HG03520 (cell line): ENCODE measurements around the gene VOPP1.

Source experiments
- ATAC-seq: cut with Tn5 transposase; IDR thresholded peaks from one replicate; pipeline ENCODE4 v1.9.1; 2021; ENCODE audit warnings: mild to moderate bottlenecking, moderate library complexity; ENCODE audit not compliant: unreplicated experiment

The VOPP1 gene

DNA sequence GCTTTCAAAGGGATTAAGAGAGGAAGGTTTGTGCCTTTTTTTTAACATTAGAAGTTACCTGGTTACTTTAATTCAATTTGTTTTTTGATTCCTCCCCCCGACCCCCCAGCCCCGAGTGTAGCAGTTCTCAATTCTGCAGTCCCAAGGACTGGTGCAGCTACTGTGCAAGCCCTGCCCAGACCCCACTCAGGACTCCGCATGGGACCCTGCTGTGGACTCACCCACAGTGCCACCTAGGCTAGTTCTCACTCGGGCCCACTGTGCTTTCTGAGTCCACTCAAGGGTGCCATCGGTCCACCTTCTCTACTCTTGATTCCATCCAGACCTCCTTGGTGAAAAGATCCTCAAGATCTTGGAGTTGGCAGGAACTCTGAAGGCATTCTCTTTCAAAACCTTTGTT lies 77.4 kb downstream of the VOPP1 start:
- no peak for ATAC-seq

- ATAC-seq, result no peak
Observed at GRCh38 chr7:55493408-55493807, 78.9 kb downstream of the VOPP1 start.

DNA sequence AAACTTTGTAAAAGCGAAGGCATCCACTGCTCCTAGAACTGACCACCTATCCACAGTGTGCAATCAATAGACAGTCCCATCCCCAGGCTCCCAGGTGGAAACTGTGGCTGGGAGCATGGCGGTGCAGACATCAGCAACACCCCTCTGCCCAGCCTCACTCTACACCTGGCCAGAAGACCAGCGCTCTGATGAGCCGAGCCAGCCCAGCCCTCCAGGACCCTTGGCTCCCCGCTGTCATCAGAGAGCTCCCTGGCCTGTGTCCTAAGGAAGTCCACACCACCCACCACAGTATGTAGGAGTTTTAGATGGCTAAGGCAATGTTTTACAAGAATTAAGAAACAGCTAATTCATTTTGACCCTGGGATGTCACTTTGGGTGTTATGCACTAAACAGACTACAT lies 81.0 kb downstream of the VOPP1 start:
- ATAC-seq, result no peak

DNA sequence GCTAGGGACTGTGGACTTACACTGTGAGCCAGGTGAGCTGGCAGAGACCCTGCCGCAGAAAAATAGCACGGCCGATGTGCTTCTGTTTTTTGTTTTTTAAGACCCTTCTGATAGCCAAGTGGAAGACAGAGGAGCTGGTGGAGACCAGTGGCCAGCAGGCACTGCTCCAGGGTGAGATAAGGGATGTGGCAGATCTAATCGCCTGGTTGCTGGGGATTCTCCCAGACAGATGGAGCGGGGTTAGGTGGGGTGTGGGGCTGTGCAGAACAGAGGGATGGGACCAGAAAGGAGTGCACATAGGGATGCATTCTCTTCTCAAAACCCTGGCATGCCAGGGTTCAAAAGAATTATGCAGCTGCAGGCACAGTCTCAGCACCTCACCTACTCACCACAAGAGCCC lies 82.2 kb downstream of the VOPP1 start:
- no peak for ATAC-seq

DNA sequence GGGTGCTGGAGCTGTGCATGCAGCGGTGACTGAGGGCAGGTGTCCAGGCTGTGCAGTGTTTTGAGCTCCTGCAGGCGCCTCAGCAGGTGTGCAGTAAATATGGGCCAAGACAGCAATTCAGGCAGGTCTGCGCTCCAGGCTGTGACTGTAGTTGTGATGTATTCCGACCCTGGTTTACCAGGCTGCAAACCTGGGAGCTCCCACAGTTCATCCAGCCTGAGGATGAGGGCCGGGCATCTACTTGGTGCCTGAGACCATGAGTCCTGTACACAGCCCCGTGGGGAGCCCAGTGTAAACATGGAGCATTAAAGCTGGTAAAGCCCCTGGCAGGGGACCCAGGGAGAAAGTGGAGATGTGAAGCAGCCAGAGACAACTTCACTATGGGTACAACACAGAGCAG lies 82.8 kb downstream of the VOPP1 start:
- ATAC-seq, result no peak

DNA sequence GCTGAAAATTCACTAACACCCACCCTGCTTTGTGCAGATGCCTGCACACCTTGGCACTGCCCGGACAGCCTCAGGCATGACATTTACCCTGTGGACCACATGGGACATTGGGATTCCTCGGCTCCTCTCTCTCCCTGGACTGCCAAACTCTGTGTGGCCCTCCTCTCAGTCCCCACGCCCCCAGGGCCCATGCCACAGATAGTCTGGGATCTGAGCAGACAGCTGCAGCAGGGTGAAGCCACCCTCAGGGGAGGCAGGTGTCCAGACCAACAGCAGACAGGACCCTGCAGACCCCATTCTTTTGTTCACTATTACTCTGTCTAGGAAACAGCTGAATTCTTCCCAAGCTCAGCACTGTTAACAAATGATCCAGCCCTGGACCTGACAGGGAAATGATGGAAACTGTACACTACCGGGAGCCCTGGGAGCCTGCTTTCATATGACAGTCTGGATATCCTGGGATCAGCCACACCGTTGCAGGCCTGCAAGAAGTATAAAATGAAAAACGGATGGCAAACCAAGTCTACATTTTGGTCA lies 83.4 kb downstream of the VOPP1 start:
- no peak for ATAC-seq

GRCh38 chr7:55488216-55488615 lies 84.1 kb downstream of the VOPP1 start:
- no peak for ATAC-seq

- no peak for ATAC-seq
Observed at GRCh38 chr7:55486991-55487390, 85.3 kb downstream of the VOPP1 start.

GRCh38 chr7:55486192-55486590 lies 86.1 kb downstream of the VOPP1 start:
- ATAC-seq, result no peak

DNA sequence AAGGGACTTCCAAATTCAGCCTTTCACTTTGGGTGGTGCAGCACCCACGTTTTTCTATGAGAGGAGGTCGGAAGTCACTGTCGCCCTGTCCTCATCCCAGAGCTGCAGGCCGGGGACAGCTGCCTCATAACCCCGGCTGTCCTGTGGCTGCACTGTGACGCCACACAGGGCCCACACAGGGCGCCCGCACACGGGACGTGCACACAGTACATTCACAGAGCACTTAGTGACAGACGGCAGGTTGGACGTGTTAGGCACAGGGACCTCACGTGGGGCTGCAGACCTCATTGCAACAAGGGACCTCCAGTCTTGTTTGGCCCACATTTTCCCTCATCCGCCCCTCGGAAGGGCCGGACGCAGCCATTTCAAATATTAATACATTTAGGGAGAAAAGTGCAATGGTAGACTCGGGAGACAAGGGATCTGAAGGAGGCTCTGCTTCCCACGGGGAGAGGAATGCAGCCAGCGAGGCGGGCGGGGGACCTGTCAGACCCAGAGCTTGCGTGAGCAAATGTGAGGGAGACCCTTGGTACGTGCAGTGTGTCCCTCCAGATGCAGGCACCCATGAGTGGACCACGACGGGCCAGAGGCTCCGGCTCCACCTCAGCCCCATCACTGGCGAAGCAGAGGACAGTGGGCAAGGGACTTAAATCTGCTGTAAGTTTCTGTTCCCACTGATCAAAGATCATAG lies 86.7 kb downstream of the VOPP1 start:
- no peak for ATAC-seq

DNA sequence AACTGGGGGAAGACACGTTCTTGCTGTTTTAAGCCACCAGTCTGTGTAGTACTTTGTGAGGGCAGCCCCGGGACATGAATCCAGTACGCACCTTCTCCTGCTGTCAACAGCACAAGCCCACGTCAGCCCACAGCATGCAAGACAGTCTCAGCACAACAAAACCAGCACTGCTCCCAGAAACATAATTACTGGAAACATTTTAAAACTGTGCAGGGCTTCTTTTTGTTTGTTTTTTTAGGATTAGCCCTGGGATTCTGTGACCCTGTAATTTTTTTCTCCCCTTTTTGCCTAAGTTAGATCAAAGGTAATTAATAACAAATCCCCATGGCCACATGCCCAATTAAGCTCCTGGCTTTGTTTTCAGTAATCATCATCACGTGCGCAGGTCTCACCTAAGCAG lies 87.5 kb downstream of the VOPP1 start:
- no peak for ATAC-seq

DNA sequence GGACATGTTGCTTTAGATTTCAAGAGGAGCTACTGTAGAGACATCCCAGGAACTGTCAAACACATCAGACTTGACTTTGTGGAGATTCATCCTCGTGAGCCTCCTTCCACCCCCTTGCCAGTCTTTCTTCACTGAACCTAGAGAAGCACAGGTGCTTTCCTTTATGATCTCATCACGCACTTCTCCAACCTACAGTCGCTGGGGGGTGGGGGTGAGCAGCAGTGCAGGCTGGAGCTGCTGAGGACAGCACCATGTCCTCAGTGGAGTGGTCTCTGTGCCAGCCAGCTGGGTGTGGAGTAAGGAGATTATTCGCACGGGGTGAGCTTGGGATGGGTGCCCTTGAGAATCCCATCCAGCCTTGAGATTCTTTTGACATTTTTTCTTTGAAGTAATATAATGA lies 88.1 kb downstream of the VOPP1 start:
- ATAC-seq, result no peak

DNA sequence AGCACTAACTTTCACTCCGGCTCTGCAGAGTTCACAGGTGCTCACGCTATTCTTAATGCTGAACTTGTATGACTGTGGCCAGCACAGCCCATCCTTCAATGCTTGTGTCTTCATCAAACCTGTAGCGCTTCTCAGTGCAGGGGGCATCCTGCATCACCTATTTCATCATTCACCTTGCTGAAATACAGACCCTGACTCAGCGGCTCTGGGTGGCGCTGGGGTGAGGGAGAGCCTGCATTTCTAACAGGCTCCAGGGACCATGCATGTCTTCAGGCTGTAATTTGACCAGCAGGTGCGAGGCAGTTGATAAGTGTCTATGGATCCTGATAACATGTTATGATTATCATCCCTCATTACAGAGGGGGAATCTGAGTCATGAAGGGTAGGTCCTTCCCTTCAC lies 89.3 kb downstream of the VOPP1 start:
- no peak for ATAC-seq

- no peak for ATAC-seq
Observed at GRCh38 chr7:55481155-55481554, 91.1 kb downstream of the VOPP1 start.

DNA sequence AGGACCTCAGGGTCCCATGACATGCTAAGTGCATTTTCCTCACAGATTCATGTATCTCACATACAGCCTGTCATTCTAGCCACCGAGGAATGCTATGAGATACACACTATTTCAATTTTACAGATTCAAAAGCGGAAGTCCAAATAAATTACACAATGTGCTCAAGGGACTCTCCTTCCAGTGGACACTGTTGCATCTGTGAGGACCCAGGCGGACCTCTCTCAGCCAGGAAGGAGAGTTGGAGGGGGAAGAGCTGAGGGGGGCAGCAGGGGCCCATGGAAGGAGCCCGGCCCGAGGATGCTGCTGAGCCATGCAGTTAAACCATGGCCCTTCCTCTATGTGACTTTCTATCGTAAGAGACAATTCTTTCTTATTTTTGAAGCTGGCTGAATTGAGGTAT lies 93.6 kb downstream of the VOPP1 start:
- ATAC-seq, result no peak

DNA sequence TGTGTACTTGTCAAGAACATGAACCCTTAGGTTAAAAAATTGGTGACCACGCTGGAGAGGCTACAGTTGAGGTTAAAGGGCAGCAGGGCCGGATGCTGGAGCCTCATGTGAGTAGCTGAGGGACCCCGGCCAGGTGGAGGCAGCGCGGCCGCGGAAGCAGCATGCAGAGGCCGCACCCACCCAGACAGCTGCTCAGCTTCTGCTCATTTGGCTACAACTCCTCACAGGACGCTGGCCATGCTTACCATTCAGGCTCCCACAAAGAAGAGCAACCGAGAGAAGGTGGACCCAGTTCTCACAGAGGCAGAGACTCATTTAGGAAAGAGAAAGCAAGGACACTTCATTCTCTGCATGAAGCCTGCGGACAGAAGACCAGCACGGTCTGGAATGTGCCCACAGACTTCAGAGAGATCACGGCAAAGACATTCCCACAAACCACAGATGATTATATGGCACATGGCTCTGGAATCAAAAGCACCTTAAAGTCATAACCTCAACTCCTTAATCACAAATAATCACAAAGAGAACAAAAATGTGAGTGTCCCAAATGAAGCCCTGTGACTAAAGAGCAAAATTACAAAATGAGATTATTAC lies 94.4 kb downstream of the VOPP1 start:
- no peak for ATAC-seq

DNA sequence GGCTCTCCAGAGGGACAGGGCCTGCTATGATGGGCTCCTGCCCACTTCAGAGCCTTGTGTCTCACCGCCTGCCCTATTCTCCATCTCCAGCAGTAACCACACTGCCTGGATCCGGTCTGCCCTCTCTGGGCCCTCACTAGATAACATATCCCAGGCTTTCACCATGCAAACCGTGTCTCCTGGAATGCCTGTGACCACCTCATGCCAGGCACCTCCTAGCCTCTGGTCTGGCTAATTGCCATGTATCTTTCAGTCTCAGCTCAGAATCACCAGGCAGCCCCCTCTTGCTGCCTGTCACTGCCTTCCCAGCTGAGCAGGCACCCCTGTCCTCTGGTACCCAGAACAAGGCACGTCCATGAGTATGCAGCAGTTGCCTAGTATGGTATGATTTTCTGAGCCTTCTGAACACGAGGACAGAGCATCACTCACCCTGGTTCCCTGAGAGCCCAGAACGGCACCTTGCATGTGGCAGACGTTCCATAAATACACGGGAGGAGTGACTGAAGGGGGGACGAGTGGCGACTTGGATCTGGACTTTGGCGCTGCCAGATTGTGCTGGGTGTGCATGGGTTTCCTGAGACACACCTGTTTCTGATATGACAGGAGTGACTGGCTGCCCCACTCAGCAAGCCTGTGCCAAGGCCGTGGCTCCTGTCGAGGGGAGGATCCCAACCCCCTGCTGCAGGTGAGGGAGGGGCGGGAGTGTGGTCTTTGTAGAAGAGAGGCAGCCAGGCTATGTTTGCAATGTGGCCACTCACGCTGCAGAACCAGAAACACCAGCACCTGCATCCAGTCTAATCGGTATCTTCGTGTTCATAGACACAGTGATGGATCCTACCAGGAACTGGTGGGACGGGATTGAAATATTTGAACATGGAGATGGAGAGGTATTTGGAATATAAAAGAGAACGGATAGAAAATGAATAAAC lies 95.2 kb downstream of the VOPP1 start:
- ATAC-seq, result no peak

GRCh38 chr7:55475855-55476803 lies 96.2 kb downstream of the VOPP1 start:
- ATAC-seq, result no peak

GRCh38 chr7:55474944-55475854 lies 97.1 kb downstream of the VOPP1 start:
- ATAC-seq, result no peak

GRCh38 chr7:55473932-55474331 lies 98.4 kb downstream of the VOPP1 start:
- ATAC-seq, result no peak
